ENCODE results near the gene CEACAM1. TPM values are rescaled to one million over a fixed set of nuclear protein-coding genes. Genes with fewer than 3 reads are reported as not detected.
"Not testable (repeated sequence)": the region's sequence is repeated elsewhere in the genome, so short reads cannot be mapped to it uniquely, and the experiment has no call there.

Gene CEACAM1
- total RNA-seq, 1 donor from 2014 or later, result 38.8 TPM

DNA sequence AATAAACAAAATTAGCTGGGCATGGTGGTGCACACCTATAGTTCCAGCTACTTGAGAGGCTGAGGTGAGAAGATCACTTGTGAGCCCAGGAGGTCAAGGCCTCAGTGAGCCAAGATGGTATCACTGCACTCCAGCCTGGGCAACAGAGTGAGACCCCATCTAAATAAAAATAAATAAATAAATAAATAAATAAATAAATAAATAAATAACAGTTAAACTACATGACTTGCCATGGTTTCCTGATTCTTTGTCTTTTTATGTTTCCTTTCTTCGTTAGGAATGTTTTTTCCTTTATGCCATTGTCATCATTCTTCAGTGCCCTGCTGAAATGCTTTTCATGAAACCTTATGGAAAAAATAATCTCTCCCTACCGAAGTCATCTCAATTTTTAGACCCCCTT is 50.3 kb downstream of the CEACAM1 start:
- DNase-seq (ENCODE audit: extremely low read depth, low read depth, low spot score), result no peak

DNA sequence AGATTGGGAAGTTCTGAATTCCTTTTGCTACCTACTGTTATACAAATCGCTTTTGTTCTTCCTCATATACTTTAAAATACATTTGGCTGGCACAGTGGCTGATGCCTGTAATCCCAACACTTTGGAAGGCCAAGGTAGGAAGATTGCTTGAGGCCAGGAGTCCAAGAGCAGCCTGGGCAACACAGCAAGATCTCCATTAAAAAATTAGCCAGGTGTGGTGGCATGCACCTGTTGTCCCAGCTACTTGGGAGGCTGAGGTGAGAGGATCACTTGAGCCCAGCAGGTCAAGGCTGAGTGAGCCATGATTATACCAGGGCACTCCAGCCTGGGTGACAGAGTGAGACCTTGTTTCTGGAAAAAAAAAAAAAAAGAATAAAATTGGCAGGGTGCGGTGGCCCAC is 51.2 kb downstream of the CEACAM1 start:
- no peak for DNase-seq (ENCODE audit: extremely low read depth, low read depth, low spot score)

DNA sequence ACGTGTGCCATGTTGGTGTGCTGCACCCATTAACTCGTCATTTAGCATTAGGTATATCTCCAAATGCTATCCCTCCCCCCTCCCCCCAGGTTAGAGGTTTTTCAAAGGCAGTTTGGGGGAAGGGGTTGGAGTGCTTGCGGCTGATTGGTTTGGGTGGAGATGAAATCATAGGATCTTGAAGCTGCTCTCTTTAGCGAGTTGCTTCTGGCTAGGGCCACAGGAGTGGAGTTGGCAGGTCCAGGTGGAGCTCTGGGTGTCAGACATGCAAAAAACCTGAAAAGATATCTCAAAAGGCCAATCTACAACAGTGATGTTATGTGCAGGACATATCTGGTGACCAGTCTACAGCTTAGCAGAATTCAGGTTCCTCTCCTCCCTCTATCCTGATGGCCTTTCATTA is 52.9 kb downstream of the CEACAM1 start:
- no peak for DNase-seq (ENCODE audit: extremely low read depth, low read depth, low spot score)

DNA sequence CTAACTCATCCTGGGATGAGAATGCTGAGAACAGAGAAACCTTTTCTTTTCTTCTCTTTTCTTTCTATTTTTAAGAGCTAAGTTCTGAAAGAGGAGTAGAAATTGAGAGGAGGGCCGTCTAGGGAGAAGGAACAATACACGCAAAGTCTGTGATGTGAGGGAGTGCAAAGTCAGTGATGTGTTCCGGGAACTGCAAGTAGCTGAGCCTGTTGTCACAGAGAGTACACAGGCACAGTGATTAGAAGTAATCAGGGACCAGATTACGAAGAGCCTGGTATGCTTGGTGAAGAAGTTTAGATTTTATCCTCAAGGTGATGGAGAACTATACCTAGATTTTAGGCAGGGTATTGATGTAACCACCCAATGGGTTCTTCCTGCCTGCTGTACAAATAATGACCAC is 53.5 kb downstream of the CEACAM1 start:
- no peak for DNase-seq (ENCODE audit: extremely low read depth, low read depth, low spot score)

DNA sequence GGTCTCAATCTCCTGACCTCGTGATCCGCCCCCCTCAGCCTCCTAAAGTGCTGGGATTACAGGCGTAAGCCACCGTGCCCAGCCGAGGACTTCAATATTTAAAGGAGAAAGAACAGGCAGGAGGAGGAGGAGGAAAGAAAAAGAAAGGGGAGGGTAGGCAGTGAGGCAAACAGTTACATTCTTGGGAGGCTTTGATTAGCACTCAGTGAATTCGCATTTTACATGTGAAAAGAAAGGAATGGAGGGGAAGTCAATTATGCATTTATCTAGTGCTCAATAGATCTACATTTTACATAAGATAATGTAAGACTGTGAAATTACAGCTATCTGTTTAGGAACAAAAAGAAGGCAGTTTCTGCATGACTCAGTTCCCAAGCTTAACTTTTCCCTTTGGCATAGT is 54.6 kb downstream of the CEACAM1 start:
- no peak for DNase-seq (ENCODE audit: extremely low read depth, low read depth, low spot score)

DNA sequence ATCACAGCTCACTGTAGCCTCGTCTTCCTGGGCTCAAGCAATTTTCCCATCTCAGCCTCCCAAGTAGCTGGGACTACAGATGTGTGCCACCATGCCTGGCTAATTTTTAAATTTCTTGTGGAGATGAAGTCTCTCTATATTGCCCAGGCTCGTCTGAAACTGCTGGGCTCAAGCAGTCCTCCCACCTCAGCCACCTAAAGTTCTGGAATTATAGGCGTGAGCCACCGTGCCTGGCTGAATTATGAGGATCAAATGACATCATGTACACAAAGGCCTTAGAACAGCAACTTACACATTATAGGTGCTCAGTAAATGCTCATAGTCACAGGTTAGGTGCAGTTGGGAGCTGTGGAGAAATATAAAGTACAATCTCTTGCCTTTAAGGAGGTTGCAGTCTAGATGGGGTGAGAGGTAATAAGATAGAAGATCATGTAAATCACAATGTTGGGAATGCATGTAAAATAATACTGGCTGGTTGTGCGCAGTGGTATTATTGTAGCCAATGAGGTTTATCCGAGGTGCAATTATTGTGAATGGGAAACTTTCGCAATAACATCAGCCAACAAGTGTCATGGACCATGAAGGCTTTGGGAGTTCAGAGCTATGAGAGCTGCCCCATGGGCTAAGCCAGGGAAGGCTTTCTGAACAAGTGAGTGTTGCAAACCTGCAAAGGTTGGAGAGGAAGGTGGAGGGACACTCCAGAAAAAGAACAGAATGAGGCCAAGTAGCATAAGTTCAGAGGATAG is 55.7 kb downstream of the CEACAM1 start:
- no peak for DNase-seq (ENCODE audit: extremely low read depth, low read depth, low spot score)

DNA sequence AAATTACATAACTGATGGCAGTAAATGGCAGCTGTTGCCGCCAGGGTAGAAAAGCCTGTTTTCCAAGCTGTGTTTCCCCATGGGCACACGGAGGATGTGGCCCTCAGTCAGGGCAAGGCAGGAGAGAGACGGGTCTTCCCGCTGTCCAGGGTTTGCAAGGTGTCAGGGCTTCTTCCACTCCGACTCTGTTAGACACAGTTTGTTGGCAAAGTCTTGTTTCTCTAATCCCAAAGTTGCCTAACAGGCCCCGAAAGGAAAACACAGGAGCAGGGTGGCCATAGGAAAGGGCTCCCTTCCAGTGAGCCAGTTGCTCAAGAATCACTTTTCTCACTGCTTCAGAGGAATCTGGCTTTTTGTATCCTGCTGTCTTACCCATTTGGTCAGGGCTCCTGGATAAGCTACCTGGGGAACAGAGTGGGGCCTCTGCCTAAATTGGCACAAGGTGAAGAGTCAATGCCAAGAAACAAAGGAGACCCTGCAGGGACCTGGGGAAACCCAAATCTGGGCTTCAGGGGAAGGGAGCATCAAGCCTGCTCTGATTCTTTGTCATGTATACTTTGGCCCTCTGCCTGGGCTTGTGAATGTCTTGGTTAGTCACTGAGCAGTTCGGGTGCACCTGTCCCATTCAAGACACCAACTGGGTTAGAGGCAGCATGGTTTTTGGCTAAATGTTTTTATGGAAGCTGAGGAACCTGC is 56.6 kb downstream of the CEACAM1 start:
- DNase-seq (ENCODE audit: extremely low read depth, low read depth, low spot score), result no peak

DNA sequence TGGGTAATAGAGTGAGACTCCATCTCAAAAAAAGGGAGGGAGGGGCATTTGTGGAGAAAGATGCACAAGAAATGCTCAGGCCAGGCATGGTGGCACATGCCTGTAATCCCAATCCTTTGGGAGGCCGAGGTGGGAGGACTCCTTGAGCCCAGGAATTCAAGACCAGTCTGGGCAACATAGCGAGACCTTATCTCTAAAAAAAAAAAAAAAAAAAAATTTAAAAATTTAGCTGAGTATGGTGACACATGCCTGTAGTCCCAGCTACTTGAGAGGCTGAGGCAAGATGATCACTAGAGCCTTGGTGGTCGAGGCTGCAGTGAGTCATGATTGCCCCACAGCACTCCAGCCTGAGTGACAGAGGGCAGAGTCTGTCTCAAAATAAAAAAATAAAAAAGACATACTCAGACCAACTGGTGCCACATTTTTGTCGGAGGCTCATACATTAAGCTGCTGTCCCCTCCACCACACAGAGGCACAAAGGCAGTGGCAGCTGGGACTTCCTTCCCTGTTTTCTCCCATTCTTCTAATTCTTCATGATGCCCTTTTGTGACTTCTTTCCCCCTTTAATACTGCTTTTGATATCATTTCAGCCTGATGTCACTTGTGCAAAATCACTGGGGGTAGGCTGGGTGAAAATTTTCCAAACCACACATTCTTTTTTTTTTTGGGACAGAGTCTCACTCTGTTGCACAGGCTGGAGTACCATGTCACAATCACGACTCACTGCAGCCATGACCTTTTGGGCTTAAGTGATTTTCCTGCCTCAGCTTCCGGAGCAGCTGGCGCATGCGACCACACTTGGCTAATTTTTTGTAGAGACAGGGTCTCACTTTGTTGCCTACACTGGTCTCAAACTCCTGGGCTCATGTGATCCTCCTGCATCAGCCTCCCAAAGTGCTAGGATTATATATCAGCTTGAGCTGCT is 58.7 kb downstream of the CEACAM1 start:
- DNase-seq (ENCODE audit: extremely low read depth, low read depth, low spot score), result no peak

DNA sequence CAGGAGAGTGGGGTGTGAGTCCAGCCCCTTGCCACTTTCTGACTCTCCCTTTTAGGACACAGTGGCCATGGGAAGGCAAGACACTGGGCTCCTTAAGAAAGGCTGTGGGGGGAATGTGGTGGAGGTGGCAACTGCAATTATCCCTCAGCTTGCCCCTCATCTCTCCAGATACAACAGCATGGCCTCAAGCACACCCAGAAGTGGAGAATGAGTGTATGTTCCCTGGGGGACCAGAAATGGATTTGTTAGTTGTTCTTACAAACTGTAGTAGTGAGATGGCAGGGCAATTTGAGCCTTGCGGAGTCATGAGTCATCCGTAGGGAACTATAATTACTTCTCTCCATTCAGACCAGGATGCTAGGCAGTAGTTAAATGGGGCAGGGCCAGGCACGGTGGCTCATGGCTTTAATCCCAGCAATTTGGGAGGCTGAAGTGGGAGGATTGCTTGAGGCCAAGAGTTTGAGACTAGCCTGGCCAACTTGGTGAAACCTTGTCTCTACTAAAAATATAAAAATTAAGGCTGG is 59.9 kb downstream of the CEACAM1 start:
- no peak for DNase-seq (ENCODE audit: extremely low read depth, low read depth, low spot score)

DNA sequence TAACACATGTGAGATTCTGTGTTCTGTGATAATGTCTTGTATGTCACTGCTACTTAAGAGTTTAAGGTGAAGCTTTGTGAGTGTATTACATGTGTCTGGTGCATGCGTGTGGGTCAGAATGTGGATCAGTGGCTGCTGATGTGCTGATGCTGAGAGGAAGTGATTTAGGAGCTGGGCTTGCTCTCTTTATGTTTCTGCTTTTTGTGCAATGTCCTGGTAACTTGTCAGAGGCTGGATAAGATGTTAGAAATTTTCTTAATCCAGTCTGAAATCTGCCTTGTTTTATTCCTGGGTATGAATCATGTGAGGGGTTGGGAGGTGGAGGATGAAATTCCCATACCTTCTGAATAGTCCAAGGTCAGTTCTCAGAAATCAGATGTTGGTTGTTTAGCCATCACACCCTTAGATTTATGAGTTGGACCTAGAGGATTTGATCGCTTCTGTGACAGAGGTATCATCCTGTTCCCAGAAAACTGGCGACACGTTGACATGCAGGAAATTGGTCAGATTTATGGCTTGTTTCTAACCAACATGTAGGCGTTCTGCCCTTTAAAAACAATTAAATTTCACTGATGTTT is 61.0 kb downstream of the CEACAM1 start:
- DNase-seq (ENCODE audit: extremely low read depth, low read depth, low spot score), result no peak

DNA sequence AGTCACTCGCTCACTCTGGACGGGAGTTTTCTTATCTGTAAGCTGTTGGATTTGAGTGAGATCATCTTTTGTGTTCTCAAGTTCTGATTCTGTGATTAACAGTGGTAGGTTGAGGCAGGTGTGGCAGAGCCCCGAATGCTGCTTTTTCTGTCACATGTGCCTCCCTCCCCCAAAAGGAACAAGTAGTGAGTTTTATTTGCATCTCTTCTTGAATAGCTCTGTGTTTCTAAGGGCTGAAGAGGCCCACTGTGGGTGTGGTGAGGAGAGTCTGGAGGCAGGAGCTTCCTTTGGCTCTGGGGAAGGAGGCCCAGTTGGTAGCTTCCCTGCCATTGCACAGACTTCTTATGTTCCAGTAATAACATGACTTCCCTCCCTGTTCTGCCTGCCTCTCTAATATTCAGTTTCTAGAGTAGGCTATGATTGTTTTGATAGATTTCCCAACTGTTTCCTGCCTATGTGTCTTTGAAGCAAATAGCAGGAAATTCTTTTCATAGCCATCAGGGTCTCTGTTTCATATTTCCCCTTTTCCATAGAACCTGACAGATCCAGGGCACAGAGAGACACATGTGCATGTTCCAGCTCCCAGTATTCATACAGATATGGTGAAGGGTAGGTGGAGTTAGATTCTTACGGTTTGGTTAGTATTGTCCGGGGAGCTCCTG is 61.6 kb downstream of the CEACAM1 start:
- no peak for DNase-seq (ENCODE audit: extremely low read depth, low read depth, low spot score)

DNA sequence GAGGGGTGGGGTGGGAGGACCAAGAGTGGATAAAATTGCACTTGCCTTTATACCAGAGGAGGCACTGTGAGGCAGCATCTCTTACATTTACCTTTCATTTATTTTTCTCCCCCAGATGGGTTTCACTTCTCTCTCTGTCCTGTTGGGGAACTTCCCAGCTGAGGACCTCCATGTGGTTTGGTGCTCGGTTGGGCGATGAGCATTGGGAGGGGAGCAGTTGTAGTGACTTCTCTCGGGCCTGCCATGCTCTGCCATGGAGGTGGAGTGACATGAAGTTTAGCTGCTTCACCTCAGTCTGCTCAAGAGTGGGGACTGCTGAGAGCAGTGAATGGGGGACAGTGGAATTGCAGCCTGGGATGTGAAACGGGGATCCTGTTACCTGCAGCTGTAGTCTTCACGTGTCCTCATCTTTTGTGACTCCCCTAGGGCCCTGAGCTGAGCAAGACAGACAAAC is 62.4 kb downstream of the CEACAM1 start:
- no peak for DNase-seq (ENCODE audit: extremely low read depth, low read depth, low spot score)

DNA sequence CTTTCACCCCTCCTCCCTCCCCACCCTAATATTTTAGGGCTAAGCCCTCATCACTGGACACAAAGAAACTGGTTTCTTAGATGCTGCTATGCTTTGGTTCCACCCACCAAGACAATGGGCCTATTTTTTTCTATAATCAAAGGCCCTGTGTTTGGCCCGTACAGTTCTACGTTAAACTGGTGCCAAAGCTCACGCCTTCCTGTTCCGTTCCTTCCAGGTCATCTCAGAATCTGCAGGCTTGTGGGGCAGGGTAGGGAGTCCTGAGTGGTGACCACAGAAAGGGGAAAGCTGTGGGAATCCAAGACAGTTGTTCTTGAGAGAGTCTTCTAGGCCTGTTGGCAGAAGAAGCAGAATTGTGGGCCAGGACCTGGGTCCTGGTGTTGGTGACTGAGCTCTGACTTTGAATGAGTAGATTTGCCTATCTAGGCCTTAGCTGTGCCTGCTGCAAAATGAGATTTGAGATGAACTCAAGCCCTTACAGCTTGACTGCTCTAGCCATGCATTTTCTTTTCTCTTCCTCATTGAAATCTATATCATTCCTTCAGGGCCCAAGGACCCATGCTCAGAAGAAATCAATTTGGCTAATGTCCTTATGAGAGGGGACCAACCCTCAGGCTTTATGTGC is 66.5 kb downstream of the CEACAM1 start:
- DNase-seq (ENCODE audit: extremely low read depth, low read depth, low spot score), result no peak

DNA sequence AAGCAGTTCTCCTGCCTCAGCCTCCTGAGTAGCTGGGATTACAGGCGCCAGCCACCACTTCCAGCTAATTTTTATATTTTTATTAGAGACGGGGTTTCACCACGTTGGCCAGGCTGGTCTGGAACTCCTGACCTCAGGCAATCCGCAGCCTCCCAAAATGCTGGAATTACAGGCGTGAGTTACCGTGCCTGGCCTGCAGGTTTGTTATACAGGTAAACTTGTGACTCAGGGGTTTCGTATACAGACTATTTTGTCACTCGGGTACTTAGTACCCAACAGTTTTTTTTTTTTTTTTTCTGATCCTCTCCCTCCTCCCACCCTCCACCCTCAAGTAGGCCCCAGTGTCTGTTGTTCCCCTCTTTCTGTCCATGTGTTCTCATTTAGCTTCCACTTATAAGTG is 67.0 kb downstream of the CEACAM1 start:
- DNase-seq (ENCODE audit: extremely low read depth, low read depth, low spot score), result not testable (repeated sequence)

DNA sequence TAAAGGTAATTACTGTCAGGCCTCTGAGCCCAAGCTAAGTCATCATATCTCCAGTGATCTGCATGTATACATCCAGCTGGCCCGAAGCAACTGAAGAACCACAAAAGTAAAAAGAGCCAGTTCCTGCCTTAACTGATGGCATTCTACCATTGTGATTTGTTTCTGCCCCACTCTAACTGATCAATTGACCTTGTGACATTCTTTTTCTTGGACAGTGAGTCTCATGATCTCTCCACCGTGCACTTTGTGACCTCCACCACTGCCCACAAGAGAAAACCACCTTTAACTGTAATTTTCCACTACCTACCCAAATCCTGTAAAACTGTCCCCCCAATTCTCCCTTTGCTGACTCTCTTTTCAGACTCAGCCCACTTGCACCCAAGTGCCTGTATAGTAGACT is 68.4 kb downstream of the CEACAM1 start:
- no peak for DNase-seq (ENCODE audit: extremely low read depth, low read depth, low spot score)

Other genes starting within 250 kb of the CEACAM1 start
- gene PRR19, start 226.3 kb downstream of the CEACAM1 start, total RNA-seq, result 0.10 and 1.8 TPM in 2 replicates
- gene PAFAH1B3, start 225.9 kb downstream of the CEACAM1 start, total RNA-seq, result 39.5 and 45.0 TPM in 2 replicates
- 0.29 TPM in 1 of 2 replicates, not detected in the other for gene TMEM145, start 215.2 kb downstream of the CEACAM1 start, total RNA-seq
- gene MEGF8, start 202.8 kb downstream of the CEACAM1 start, total RNA-seq, result 69.2 and 81.6 TPM in 2 replicates
- gene CNFN, start 138.2 kb downstream of the CEACAM1 start, total RNA-seq, result not detected in 2 replicates
- gene LIPE, start 101.1 kb downstream of the CEACAM1 start, total RNA-seq, result 9.3 and 10.7 TPM in 2 replicates
- gene CXCL17, start 85.5 kb downstream of the CEACAM1 start, total RNA-seq, result not detected in 2 replicates
- not detected in 2 replicates for gene CEACAM8, start 66.4 kb upstream of the CEACAM1 start, total RNA-seq
- gene PSG3, start 212.0 kb upstream of the CEACAM1 start, total RNA-seq, result 0.29 TPM in 1 of 2 replicates, not detected in the other
- gene PSG8, start 237.2 kb upstream of the CEACAM1 start, total RNA-seq, result not detected in 2 replicates